K562 (cell line): Measurements from ENCODE around the gene GABPB2. TPM values are rescaled to one million over a fixed set of nuclear protein-coding genes. Genes with fewer than 3 reads are reported as not detected.

Experiments
- CHAMP1 ChIP-seq: fragments of 450-650 bp; IDR thresholded peaks from 2 replicates; pipeline ENCODE4 v1.6.1; 2016; ENCODE audit warnings: mild to moderate bottlenecking
- CTCFL ChIP-seq: IDR thresholded peaks from 2 replicates; pipeline ENCODE4 v1.6.1; 2011; ENCODE audit warnings: borderline replicate concordance, low read depth, mild to moderate bottlenecking, moderate library complexity, low read length; ENCODE audit not compliant: insufficient read depth, poor library complexity, severe bottlenecking
- E2F3 ChIP-seq: fragments of 250-450 bp; sonication (Bioruptor Pico); IDR thresholded peaks from 2 replicates; pipeline ENCODE4 v1.4.0; 2020; ENCODE audit warnings: mild to moderate bottlenecking
- ELF2 ChIP-seq: fragments of 250-450 bp; sonication (Bioruptor Pico); IDR thresholded peaks from 2 replicates; pipeline ENCODE4 v1.5.0; 2021; ENCODE audit warnings: mild to moderate bottlenecking
- GABPB2 ChIP-seq: fragments of 250-450 bp; sonication (Bioruptor Pico); conservative IDR thresholded peaks from 2 replicates; pipeline ENCODE4 v1.5.1; 2021; ENCODE audit warnings: mild to moderate bottlenecking
- GATA2 ChIP-seq: sonication (generic); formaldehyde crosslinking; IDR thresholded peaks from 2 replicates; pipeline ENCODE4 v1.4.0; 2020; ENCODE audit warnings: mild to moderate bottlenecking, missing genetic modification reagents
- HNRNPLL ChIP-seq: fragments of 200-400 bp; formaldehyde crosslinking; IDR thresholded peaks from 2 replicates; pipeline ENCODE4 v1.6.1; 2017; ENCODE audit warnings: low read length, low read depth, mild to moderate bottlenecking; ENCODE audit not compliant: poor library complexity, severe bottlenecking
- KDM4B ChIP-seq, 2 experiments: fragments of 450-650 bp in 1 of 2; sonication (generic) in 1 of 2; IDR thresholded peaks; 2 replicates each; pipeline ENCODE4 v1.6.1; 2016 to 2017; ENCODE audit warnings: borderline replicate concordance in 2 of 2, antibody characterized with exemption in 1 of 2, low read depth in 1 of 2, mild to moderate bottlenecking in 1 of 2
- KLF13 ChIP-seq: fragments of 450-650 bp; IDR thresholded peaks from 2 replicates; pipeline ENCODE4 v1.6.1; 2016; ENCODE audit warnings: missing genetic modification characterization, low read depth, mild to moderate bottlenecking, missing compliant biosample characterization, moderate library complexity, borderline replicate concordance
- MEF2A ChIP-seq: IDR thresholded peaks from 2 replicates; pipeline ENCODE4 v1.6.1; 2011; ENCODE audit warnings: low read depth, mild to moderate bottlenecking, low read length, moderate library complexity; ENCODE audit not compliant: control insufficient read depth
- MIER1 ChIP-seq: fragments of 450-650 bp; IDR thresholded peaks from 2 replicates; pipeline ENCODE4 v1.6.1; 2016; ENCODE audit warnings: antibody characterized with exemption, mild to moderate bottlenecking, low read depth
- PHB2 ChIP-seq: fragments of 450-650 bp; IDR thresholded peaks from 2 replicates; pipeline ENCODE4 v1.6.1; 2017; ENCODE audit warnings: low read depth
- POLR3A ChIP-seq: IDR thresholded peaks from 2 replicates; pipeline ENCODE4 v1.6.1; 2011; ENCODE audit warnings: borderline replicate concordance, mild to moderate bottlenecking, moderate library complexity; ENCODE audit not compliant: insufficient read length, insufficient read depth; ENCODE audit errors: extremely low read depth
- POU5F1 ChIP-seq: fragments of 150-350 bp; IDR thresholded peaks from 2 replicates; pipeline ENCODE4 v1.6.1; 2014; ENCODE audit warnings: borderline replicate concordance, low read length, low read depth, mild to moderate bottlenecking; ENCODE audit not compliant: partially characterized antibody
- PPARD ChIP-seq: fragments of 250-450 bp; sonication (Bioruptor Pico); IDR thresholded peaks from 2 replicates; pipeline ENCODE4 v1.8.0; 2022; ENCODE audit warnings: inconsistent platforms, mild to moderate bottlenecking, moderate library complexity
- PRMT5 ChIP-seq: sonication (generic); formaldehyde crosslinking; IDR thresholded peaks from 2 replicates; pipeline ENCODE4 v1.5.0; 2020; ENCODE audit warnings: missing genetic modification reagents
- SMARCA4 ChIP-seq: fragments of 450-650 bp; IDR thresholded peaks from 2 replicates; pipeline ENCODE4 v1.6.1; 2016
- SMARCA5 ChIP-seq: fragments of 450-650 bp; IDR thresholded peaks from 2 replicates; pipeline ENCODE4 v1.6.1; 2016
- U2AF2 ChIP-seq: fragments of 200-400 bp; formaldehyde crosslinking; optimal IDR thresholded peaks from 2 replicates; pipeline ENCODE3; 2017; ENCODE audit warnings: low read depth, mild to moderate bottlenecking, low read length
- ZBED1 ChIP-seq: IDR thresholded peaks from 2 replicates; pipeline ENCODE4 v1.6.1; 2014
- ZKSCAN1 ChIP-seq: fragments of 150-350 bp; IDR thresholded peaks from 2 replicates; pipeline ENCODE4 v1.6.1; 2016; ENCODE audit warnings: low read depth, low read length
- ZNF121 ChIP-seq: sonication (generic); formaldehyde crosslinking; conservative IDR thresholded peaks from 2 replicates; pipeline ENCODE4 v1.8.0; 2022; ENCODE audit warnings: missing genetic modification reagents
- ZNF217 ChIP-seq: sonication (generic); formaldehyde crosslinking; IDR thresholded peaks from 2 replicates; pipeline ENCODE4 v1.8.0; 2022; ENCODE audit warnings: mild to moderate bottlenecking, missing genetic modification reagents
- ZNF445 ChIP-seq: fragments of 250-450 bp; sonication (Bioruptor Pico); IDR thresholded peaks from 2 replicates; pipeline ENCODE4 v1.4.0; 2020; ENCODE audit warnings: low read depth, mild to moderate bottlenecking, moderate library complexity
- polyA plus RNA-seq, 8 experiments: library from polyadenylated mRNA; depleted of rRNA in 4 of 8; stranded (reverse) in 5 of 8; unstranded in 3 of 8; fragments of >200 nt; fragmentation: Nextera tagmentation in 2 of 8; fragmentation: Illumina TruSeq in 1 of 8; extraction: Ambion mirVana in 2 of 8; extraction: Trizol in 1 of 8; gene quantifications; 2 replicates each; pipeline versions ENCODE4 v1.2.1 to v1.2.3, GENCODE V29; 2011 to 2014; ENCODE audit warnings: inconsistent platforms in 1 of 8, missing spikeins in 1 of 8
- total RNA-seq, 7 experiments: library from RNA; depleted of rRNA in 6 of 7; stranded (reverse); fragments of >200 nt in 6 of 7; fragmentation: Illumina TruSeq in 2 of 7; extraction: Trizol in 2 of 7; gene quantifications; 2 replicates each; pipeline versions ENCODE4 v1.2.1 to v1.2.3, GENCODE V29; 2011 to 2021; ENCODE audit warnings: low replicate concordance in 1 of 7
- TF ChIP-seq, protein P1 (sequence below): fragments of 250-450 bp; sonication (Bioruptor Pico); IDR thresholded peaks from 2 replicates; pipeline ENCODE4 v1.8.0; 2021; ENCODE audit warnings: borderline replicate concordance, mild to moderate bottlenecking, moderate library complexity; ENCODE audit not compliant: poor library complexity, severe bottlenecking

The GABPB2 gene
- total and polyA plus RNA-seq, 9 of the 15 experiments (the other 6 are each of a cell fraction or from before 2014, with no cell fraction given) = 2.2 to 13.3 (median 6.1) TPM

- TF ChIP-seq MEF2A = no peak
- TF ChIP-seq ZNF217 = no peak
- TF ChIP-seq KDM4B (IDR thresholded peaks at IDR 0.05; ENCODE audit: borderline replicate concordance in 2 of 2, low read depth in 1 of 2) = no peak
- TF ChIP-seq ZKSCAN1 = no peak
- TF ChIP-seq, protein P1, sequence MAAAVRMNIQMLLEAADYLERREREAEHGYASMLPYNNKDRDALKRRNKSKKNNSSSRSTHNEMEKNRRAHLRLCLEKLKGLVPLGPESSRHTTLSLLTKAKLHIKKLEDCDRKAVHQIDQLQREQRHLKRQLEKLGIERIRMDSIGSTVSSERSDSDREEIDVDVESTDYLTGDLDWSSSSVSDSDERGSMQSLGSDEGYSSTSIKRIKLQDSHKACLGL (CRISPR knock-in tag) = no peak
- no peak for TF ChIP-seq PRMT5 (CRISPR knock-in tag)
- TF ChIP-seq SMARCA5 = no peak
- TF ChIP-seq GABPB2 (CRISPR knock-in tag) = no peak
- TF ChIP-seq KLF13 = no peak
- TF ChIP-seq SMARCA4 = peak; percentile 91
- no peak for TF ChIP-seq ZNF445
- no peak for TF ChIP-seq MIER1
- no peak for TF ChIP-seq PPARD (CRISPR knock-in tag)
- TF ChIP-seq POU5F1 = no peak
- no peak for TF ChIP-seq ZNF121 (CRISPR knock-in tag)
- TF ChIP-seq E2F3 (CRISPR knock-in tag) = no peak
- no peak for TF ChIP-seq CTCFL
- TF ChIP-seq ZBED1 = no peak
- TF ChIP-seq U2AF2 = no peak
- no peak for TF ChIP-seq PHB2
- TF ChIP-seq HNRNPLL = no peak
- TF ChIP-seq CHAMP1 = no peak
- TF ChIP-seq GATA2 (CRISPR knock-in tag) = peak; percentile 75
- TF ChIP-seq POLR3A = no peak
- no peak for TF ChIP-seq ELF2
Measured at GRCh38 chr1:151054971-151055547, 15.5 kb upstream of the GABPB2 start (continued).
